Lung microvascular endothelial cell (primary cell): Measurements from ENCODE around the gene KLHL2. TPM values are rescaled to one million over a fixed set of nuclear protein-coding genes. Genes with fewer than 3 reads are reported as not detected.
A peak's percentile ranks its signal among the peaks of the same experiment; 100 is the strongest.
"Not testable (repeated sequence)": the region's sequence is repeated elsewhere in the genome, so short reads cannot be mapped to it uniquely, and the experiment has no call there.

Source experiments
- DNase-seq, 2 donors: peaks; one replicate each; pipeline versions ENCODE4 v3.0.0 to v3.0.0-alpha.2; 2010; ENCODE audit warnings: low read depth in 2 of 2
- total RNA-seq: library from RNA; depleted of rRNA; stranded (reverse); fragments of >200 nt; gene quantifications from 2 replicates; pipeline ENCODE4 v1.2.1, GENCODE V29; 2014

The KLHL2 gene
- total RNA-seq, 1 donor from 2014 or later, result 27.4 TPM

GRCh38 chr4:165232623-165233433 is 25.5 kb downstream of the KLHL2 start:
- DNase-seq, result peak in 1 of 2 donors; percentile 24

DNA sequence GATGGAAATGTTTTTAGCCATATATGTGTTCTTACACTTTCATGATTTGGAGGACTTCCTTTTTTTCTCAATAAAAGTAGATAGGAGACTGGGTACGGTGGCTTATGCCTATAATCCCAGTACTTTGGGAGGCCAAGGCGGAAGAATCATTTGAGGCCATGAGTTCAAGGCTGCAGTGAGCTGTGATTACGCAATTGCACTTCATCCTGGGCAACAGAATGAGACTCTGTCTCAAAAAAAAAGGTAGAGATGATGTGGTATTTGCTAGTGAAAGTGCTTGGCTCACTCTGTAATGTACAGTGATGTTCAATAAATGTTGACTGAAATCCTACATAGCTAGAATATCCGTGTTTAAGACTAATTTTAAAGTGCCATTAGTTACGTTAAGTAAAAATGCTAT is 27.4 kb downstream of the KLHL2 start:
- DNase-seq, result no peak

DNA sequence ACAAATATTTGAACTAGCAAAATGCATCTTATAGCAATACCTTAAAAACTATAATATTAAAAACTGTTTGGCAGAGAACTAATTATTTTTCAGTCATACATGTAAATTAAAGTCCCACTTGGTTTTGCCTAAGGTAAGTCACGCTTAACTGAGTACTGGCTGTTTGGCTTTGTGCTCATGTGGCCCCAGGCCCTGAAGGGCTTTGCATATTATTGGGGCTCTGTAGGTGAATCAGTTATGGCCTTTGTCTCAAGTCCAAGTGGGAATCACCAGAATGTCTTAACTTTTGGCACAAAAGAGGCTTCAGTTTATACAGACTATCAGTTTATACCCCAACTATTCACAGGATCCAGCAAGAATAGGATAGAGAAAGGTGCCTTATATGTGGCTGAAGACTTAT is 29.5 kb downstream of the KLHL2 start:
- not testable (repeated sequence) for DNase-seq

DNA sequence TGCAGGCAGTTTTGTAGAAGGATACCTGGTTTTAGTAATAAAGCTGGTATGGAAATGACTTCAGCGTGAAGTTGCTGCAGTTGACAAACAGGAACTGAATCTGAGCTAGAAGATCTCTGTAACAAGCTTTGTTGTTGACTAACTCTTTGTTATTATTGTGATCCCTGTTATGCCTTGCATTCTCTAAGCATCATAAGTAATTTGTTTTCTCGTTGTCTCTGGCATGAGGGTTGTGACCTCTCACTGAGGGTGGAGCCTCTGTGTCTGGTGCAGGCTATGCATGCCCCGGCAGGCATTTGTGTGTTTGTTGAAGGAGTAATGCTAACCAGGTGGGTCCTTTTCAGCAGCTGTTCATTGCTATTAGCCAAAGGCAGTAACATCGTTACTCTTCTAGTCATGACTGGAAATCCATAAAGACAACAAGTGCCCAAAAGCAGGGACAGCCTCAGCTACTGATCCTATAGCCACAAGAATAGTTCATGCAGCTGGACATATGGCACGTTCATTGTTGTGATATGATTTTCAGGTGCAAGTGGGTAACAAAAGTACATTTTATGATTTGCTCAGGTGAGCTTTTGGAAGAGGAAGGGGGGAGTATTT is 30.8 kb downstream of the KLHL2 start:
- not testable (repeated sequence) for DNase-seq

DNA sequence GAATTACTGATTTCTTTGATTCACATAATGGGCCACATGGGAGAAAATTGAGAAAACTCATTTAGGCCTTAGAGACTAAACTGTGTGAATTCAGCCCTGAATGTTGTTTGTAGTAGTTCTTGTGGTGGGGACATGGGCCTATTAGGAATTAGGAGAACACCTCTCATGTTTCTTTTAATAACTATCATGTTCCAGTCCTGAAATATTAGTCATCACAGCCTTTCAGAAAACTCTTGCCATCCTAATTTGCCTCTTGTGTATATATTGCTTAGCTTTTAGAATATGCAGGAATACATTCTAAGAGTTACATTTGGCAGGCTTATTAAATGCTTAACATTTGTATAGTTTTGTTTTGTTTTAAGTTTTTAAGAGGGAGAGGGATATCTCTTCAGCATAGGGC is 33.4 kb downstream of the KLHL2 start:
- DNase-seq, result not testable (repeated sequence)

DNA sequence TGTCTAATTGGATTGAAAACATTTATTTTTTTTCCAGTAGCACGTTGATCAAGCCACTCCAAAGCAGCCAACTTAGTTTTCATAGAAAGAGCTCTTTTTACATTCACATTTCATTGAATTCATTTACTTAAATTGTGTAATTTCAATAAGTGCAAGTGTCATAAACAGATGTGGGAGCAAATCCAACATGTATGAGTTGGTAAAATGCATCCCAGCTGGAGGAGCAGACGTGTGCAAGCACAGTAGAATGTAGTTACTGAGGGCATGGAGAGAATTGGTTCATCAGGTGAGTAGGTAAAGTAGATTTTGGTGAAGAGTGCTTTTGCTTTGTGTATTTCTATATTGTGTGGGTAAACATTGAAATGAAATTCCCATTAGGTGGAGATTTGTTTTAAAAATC is 36.8 kb downstream of the KLHL2 start:
- DNase-seq, result not testable (repeated sequence)

DNA sequence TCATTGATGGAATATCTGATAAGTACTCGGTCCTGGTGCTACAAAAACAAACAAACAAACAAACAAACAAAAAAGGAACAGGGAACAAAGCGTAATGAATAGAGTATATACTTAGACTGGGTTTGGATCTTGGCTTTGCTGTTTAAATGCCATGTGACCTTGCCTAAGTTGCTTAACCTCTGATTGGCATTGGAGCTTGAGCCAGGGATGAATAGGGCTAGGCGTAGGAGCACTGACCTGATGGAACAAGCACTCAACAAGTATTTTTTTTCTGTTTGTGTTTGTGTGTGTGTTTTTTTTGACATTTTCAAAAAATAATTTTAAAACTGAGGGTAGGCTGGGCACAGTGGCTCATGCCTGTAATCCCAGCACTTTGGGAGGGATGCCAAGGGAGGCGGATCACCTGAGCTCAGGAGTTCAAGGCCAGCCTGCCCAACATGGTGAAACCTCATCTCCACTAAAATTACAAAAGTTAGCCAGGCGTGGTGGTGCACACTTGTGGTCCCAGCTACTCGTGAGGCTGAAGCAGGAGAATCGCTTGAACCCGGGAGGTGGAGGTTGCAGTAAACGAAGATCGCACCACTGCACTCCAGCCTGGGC is 37.3 kb downstream of the KLHL2 start:
- not testable (repeated sequence) for DNase-seq

DNA sequence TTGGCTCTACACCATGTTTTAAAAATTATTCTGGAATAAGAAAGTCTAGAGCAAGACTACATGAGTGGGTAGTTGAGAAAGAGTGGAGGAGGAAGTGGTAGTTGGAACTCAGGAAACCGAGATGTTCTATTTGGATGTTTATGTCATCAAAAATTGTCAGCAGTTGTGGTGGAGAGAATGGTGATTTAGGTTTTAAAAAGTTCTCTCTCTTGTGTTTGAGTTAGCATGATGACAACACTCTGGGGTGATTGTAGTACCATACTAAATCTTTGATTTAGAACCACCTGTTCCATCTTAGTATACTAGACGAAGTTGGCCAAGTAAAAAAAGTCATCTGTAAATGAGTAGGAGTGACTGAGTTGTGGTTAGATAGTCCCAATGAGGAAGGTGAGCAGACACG is 40.7 kb downstream of the KLHL2 start:
- no peak for DNase-seq

- DNase-seq, result peak in 1 of 2 donors; percentile 31
Measured at GRCh38 chr4:165248904-165249303, 41.5 kb downstream of the KLHL2 start.

DNA sequence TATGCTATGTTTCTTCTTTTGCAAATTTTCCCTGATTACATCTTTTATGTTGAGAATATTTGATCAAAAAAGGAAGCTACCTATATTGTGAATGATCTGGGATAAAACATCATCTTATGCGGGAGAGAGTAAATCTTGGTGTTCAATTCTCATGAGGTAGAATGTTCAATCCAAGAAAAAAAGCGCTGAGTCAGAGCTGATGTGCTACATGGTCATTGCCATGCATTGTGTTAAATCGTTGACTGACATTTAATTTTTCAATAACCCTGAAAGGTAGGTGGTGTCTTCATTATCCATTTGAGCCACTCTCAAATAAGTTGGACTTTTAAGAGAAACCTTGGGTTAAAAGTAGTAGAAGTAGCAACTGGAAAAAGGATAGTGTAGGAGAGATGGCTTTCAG is 47.4 kb downstream of the KLHL2 start:
- DNase-seq, result peak in 1 of 2 donors; percentile 13

DNA sequence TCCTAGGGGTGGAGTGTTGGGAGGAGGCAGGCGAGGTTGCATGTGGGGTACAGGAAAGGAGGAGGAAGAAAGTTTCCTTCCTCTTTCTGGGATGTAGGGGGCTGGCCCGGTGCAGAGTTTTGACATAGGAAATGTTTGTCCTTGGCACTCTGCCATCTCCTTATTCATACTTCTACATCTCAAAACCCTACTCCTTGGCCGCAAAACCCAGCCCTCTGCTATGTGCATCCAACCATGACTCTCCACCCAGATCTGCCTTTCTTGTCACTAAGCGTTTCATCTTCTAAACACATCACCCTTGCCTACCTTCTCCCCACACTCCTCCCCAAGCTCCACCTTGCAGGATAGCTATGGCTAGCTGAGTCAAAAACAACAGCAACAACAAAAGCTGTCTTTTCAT is 48.1 kb downstream of the KLHL2 start:
- peak in 1 of 2 donors; percentile 81 for DNase-seq

DNA sequence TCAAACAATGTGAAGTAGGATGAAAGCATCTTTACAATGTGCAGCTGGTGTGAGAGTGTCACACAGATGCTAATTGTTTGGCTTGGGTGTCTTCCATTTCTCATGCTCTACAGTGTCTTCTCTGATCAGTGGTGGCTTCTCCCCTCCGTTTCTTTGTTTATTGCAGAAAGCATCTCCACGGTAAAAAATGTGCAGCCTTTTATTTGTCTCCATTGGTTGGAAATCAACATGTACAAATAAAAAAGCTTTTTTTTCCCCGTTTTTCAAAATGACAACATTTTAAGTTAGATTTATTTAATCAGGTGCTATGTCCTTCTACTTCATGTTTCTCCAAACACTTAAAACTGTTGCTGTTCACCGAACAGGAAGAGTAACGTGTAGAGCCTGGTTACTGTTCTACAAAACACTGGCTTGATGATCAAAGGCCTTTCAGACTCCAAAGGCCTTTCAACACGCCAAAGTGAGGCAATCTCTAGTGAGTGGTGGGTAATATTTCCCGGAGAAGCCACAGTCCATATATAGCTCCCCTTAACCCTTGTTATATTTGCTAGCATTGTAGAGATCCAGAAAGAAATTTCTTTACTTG is 48.8 kb downstream of the KLHL2 start:
- not testable (repeated sequence) for DNase-seq

GRCh38 chr4:165259776-165260175 is 52.4 kb downstream of the KLHL2 start:
- DNase-seq, result not testable (repeated sequence)

DNA sequence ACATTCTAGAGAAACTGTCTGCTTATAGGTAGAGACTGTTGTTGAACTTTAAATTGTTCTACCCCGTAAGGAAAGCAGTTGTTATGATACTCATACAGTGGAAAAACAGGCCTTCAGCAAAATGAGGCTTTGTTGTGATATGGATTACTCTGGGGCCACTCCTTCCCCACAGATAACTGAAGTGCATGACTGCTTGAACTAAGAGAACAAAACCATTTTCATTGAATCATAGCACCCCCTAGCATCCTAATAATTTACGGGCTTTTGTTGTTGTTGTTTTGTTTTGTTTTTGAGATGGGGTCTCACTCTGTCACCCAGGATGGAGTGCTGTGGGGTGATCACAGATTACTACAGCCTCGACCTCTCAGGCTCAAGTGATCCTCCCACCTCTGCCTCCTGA is 54.9 kb downstream of the KLHL2 start:
- DNase-seq, result not testable (repeated sequence)

GRCh38 chr4:165263466-165263865 is 56.1 kb downstream of the KLHL2 start:
- DNase-seq, result not testable (repeated sequence)

DNA sequence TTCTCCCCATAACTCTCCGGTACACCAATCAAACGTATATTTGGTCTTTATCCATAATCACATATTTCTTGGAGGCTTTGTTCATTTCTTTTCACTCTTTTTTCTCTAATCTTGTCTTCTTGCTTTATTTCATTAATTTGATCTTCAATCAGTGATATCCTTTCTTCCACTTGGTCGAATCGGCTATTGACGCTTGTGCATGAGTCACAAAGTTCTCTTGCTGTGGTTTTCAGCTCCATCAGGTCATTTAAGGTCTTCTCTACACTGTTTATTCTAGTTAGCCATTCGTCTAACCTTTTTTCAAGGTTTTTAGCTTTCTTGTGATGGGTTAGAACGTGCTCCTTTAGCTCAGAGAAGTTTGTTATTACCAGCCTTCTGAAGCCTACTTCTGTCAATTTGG is 62.6 kb downstream of the KLHL2 start:
- not testable (repeated sequence) for DNase-seq

DNA sequence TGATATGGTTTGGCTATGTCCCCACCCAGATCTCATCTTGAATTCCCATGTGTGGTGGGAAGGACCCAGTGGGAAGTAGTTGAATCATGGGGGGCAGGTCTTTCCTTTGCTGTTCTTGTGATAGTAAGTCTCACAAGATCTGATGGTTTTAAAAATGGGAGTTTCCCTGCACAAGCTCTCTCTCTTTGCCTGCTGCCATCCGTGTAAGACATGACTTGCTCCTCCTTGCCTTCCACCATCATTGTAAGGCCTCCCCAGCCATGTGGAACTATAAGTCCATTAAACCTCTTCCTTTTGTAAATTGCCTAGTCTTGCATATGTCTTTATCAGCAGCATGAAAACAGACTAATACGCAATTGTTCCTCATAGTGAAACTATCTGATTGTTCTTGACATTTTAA is 66.1 kb downstream of the KLHL2 start:
- not testable (repeated sequence) for DNase-seq

GRCh38 chr4:165275357-165275756 is 68.0 kb downstream of the KLHL2 start:
- DNase-seq, result not testable (repeated sequence)

GRCh38 chr4:165279531-165279930 is 72.2 kb downstream of the KLHL2 start:
- not testable (repeated sequence) for DNase-seq

DNA sequence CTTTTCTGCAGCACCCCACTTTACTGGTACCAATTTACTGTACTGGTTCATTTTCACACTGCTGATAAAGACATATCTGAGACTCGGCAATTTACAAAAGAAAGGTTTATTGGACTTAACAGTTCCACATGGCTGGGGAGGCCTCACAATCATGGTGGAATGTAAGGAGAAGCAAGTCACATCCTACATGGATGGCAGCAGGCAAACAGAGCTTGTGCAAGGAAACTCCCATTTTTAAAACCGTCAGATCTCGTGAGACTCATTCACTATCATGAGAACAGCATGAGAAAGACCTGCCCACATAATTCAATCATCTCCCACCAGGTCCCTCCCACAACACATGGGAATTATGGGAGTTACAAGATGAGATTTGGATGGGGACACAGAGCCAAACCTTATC is 77.3 kb downstream of the KLHL2 start:
- DNase-seq, result not testable (repeated sequence)

DNA sequence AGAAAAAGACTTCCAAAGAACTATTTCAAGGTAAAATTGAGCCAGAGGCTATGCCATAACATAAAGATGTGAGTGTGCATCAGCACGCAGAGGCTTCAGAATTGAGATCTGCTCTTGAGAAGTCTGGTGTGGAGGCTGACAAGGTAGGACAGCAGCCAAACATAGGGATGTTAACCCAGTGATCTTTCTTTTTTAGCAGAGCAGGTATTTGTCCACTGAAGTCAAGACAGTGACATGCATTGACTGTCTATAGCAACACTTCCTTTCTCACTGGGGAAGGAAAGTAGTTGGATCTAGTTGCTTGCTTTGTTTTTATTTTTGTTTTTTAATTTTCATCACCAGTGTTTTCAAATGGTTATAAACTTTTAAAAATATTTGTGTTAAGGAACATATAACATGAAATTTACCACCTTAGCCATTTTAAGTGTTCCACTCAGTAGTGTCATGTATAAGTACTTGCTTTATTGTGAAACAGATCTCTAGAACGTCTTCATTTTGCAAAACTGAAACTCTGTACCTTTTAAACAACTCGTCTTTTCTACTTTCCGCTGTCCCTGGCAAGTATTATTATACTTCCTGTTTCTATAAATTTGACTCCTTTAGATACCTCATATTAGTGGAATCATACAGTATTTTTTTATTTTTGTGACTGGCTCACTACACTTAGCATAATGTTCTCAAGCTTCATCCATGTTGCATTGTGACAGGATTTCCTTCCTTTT is 79.4 kb downstream of the KLHL2 start:
- not testable (repeated sequence) for DNase-seq
